Measurements from ENCODE around the gene AASDH.

The AASDH gene

GRCh38 chr4:56387023-56388001, at the start of gene AASDH:
TSS of gene AASDH (minus strand) at chr4:56387491. CDS start at chr4:56384299, 3,192 bp downstream.
- DNase-seq = peak; percentile 92

DNA sequence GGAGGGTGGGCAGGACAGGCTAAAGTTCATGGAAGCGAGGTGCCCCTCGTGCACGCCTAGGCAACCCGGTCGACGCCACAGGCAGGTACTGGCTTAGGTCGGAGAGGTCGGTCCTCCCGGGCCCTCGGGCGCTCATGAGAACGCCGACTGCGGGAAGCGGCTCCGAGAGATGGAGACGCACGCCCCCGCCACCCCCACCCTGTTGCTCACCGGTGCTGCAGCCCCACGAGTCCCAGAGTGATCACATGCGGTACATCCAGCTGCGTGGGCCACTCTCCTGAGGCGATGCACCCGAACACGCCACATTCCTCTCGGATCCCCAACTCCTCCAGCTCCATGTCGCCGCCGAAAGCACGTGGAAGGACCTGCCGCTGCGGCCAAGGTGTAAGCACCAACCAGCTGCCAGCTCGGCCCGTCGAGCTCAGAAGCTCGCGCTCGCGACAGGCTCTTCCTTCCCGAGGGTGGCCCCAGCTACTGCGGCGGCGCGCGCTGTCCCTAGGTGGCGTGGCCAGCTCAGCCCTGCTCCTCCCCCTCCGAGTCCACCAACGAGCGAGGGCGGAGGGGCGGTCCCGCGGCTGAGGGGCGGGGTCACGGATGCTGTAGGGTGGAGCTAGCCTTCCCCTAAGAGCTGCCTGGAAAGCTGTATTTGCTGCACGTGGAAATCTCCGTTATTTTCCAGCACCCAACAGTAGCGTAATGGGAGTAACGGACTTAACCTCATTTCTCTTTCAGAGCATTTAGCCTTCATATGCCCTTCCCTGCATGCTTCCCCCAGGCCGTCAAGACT, 48.0 kb upstream of the AASDH start, which contains the start of gene PPAT:
Gene PPAT (minus strand): TSS at position 476 of the 787 bp plus-strand sequence. CDS start 138 bp downstream, at position 338.
- peak; percentile 98 for DNase-seq

- peak; percentile 32 for DNase-seq
Observed at GRCh38 chr4:56434599-56435139, 47.4 kb upstream of the AASDH start.

DNA sequence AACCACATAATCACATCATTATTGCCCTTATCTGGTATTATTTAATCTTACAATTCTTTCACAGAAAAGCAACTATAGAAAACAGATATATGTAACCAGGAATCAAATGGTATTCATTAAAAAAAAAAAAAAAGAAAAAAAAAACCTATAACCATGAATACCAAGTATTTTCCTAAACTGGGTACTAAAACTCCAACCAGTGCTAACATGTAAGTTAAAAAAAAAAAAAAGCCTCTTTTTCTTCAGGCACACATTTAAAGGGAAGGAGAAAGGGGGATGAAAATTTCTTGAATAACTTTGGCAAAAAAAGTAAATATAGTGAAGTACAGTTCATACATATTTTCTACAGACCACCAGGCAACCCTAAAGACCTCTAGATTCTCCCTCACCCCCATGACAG, 46.0 kb upstream of the AASDH start:
- no peak for DNase-seq

DNA sequence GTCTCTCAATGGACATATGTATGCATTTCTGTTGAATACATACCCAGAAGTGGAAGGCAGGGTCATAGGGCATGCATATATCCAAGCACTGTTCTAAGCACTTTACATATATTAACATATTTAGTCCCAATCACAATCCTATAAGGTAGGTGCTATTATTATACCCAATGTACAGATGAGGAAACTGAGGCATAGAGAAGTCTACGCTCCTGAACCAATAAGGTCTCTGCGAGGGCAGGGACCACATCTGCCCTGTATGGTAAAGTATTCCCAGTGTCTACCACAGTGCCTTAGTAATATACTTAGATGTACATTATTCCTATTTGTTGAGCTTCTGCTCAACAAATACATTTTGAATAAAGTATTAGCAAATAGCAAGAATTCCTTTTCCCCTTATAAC, 42.9 kb upstream of the AASDH start:
- no peak for DNase-seq

- DNase-seq = no peak
Observed at GRCh38 chr4:56427179-56427578, 39.9 kb upstream of the AASDH start.

DNA sequence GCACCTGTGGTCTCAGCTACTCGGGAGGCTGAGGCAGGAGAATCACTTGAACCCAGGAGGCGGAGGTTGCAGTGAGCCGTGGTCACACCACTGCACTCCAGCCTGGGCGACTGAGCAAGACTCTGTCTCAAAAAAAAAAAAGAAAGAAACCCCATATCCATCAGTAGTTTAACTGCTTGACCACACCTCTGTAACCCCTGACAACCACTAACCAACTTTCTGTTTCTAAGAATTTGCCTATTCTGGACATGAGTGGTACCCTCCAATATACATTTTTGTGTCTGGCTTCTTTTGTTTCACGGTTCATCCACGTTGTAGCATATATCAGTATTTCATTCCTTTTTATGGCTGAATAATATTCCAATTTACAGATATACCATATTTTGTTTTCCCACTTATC, 39.0 kb upstream of the AASDH start:
- DNase-seq = no peak

GRCh38 chr4:56425518-56425917, 38.2 kb upstream of the AASDH start:
- no peak for DNase-seq

- DNase-seq = peak; percentile 49
Observed at GRCh38 chr4:56424697-56425514, 37.6 kb upstream of the AASDH start.

DNA sequence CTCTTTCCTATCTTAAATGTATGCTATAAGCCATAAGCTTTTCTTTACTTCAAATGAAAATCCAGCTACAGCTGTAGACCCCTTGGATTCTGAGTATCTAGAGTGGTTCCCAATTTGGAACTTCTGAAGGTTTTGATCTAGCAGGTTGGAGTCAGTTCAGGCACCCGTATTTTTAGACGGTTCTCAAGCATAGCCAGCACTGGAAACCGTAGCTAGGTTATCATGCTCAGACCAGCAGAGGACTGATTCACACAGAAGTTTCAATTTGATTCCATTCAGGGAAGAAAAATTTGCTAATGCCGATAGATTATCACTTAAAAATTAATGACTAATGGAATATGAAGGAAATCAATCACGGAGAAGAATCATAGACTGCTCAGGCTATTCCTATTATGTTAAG, 36.9 kb upstream of the AASDH start:
- DNase-seq = no peak

DNA sequence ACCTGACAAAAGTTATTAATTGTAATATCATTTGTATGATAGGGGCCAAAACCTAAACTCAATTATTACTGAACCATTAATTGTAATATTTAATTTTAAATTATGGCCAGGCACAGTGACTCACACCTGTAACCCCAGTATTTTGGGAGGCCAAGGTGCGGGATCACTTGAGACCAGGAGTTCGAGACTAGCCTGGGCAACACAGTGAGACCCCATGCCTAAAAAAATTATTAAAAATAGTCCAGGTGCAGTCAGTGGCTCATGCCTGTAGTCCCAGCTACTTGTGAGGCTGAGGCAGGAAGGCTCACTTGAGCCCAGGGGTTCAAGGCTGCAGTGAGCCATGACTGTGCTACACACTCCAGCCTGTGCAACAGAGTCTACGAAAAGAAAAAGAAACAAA, 30.1 kb upstream of the AASDH start:
- DNase-seq = no peak

- no peak for DNase-seq
Observed at GRCh38 chr4:56416349-56416748, 29.1 kb upstream of the AASDH start.

DNA sequence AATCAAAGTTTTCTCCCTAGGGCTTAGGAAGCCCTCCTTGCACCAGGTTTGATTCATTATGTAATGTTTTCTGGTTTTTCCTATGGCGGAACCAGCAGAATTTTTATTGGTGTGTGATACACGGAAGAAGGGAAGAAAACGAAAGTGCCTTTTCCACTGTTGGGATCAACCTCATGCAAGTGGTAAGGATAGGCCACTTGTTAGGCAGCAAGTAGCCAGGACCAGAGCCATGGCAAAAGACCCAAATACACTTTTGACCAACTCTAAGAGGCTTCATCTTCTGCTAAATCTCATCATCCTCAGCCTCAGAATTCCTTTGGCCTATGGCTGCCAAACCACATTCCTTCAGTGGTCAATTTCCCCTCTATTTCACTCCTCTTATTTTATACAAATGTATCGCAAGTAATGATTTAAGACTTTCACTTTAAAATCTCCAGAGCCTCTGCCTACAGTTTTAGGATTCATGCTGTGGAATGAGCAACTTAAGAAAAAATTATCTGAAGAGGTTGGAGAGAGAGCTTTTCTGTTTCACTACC, 26.9 kb upstream of the AASDH start:
- no peak for DNase-seq

DNA sequence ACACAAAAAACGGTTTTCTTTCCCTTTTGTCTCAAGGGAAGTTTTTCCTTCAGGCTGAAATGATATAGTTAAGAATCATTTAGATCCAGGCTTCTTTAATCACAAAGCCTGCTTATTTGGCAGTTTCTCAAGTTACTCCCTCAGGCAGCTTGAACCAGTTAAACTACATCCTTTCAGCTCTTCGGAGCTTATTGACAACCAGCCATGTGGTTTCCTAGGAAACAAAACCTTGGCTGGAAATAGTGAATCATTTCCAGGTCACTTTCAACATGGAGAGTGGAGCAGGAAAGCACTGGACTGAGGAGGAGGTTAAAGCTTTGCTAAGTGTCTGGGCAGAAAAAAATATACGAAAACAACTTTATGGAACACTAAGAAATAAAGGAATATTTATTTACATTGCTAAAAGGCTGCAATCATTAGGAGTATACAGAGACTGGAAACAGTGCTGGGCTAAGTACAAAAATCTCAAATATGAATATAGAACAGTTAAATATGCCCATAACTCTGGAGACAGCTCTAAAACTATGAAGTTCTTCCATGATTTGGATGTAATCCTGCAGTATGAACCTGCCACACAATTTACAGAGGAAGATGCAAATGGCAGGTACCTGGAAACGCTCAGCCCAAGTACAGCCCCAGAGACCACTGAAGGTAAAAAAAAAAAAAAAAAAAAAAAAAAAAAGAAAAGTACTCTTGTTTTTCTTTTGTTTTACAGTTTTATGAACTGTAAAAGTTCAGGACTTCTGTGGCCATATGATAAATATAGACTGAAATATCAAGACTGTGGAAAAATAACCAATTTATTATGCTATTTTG, 23.2 kb upstream of the AASDH start:
- peak; percentile 19 for DNase-seq

- no peak for DNase-seq
Observed at GRCh38 chr4:56409511-56410090, 22.3 kb upstream of the AASDH start.

DNA sequence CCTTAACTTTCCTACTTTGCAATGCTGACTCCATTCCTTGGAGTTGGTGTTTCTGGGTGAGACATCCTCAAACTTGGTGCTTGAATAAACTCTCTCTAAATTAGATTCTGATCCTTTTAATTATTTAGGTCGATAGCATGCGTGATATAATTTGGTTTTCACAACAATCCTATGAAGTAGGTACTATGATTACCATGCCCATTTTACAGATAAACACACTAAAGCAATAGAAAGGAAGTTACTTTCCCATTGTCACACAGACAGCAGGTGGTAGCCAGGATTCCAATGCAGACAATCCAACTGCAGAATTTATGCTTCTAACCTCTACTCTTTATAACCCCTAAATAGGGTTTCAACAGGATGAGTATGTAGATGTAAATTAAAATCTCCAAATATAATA, 21.7 kb upstream of the AASDH start:
- DNase-seq = no peak

GRCh38 chr4:56406151-56406550, 18.9 kb upstream of the AASDH start:
- no peak for DNase-seq

- no peak for DNase-seq
Observed at GRCh38 chr4:56405016-56405415, 17.7 kb upstream of the AASDH start.

DNA sequence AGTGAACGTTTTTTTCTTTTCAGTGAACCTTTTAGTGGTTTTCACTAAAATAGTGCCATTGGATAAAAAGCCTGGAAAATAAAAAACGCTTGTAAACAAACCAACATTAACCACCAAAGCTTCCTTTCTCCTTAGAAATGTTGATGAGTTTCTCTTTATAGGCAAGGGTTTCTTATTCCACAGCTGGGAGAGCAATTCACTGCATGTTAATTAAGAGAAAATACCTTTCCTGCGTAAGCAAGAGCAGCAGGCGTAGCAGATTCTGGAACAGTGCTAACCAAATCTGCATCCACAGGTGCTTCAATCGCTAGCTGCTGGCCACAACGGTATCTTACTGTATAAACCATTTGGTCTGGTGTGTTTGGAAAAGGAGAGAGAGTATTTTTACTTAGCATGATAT, 13.3 kb upstream of the AASDH start:
- DNase-seq = no peak

GRCh38 chr4:56391270-56391669, 4.0 kb upstream of the AASDH start:
- DNase-seq = no peak

DNA sequence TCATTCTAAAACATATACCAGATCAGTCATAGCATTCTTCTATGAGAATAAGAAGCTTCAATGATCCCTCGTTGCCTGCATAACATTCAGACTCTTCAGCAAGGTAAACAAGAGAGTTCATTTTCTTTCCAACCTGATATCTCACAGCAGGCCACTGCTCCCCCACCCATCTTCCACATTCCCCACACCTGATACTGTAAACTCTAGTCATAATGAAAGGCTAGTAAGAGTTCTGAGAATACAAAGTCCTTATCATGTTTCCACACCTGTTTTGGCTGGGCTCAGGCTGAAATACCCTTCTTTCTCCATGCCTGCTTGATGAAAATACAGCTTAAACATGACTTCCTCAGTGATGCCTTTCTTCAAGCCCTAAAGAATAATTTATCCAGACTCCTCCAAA, 2.3 kb upstream of the AASDH start:
- no peak for DNase-seq

Data from inflammatory macrophage treated with lipopolysaccharide for 4 hours (primary cell).